A549 (cell line): Measurements from ENCODE around the gene CDC42BPB. TPM values are rescaled to one million over a fixed set of nuclear protein-coding genes. Genes with fewer than 3 reads are reported as not detected.

Experiments used
- ATAC-seq, 2 experiments: fragments of 200-7000 bp in 1 of 2; fragments of >200 bp in 1 of 2; cut with Nextera tagmentation in 1 of 2; cut with Tn5 transposase in 1 of 2; 3 replicates each; pipeline versions ENCODE4 v1.8.0 to v1.9.1; 2018 to 2020; ENCODE audit warnings: mild to moderate bottlenecking in 1 of 2, moderate library complexity in 1 of 2
- CTCF ChIA-PET: fragments of 300-600 bp; sonication (Branson Sonifier 250); formaldehyde crosslinking; extraction: SDS; loops from one replicate; lab custom pipeline; 2021; ENCODE audit warnings: antibody characterized with exemption, inconsistent platforms; lab: Yijun Ruan, JAX
- POLR2A ChIA-PET: fragments of 350-600 bp; formaldehyde crosslinking; extraction: SDS; loops from one replicate; lab custom pipeline; 2021; ENCODE audit warnings: antibody characterized with exemption, inconsistent platforms; lab: Yijun Ruan, JAX
- DNase-seq, 2 experiments: peaks; one replicate each; pipeline versions ENCODE4 v3.0.0 to v3.0.0-alpha.2; 2011 to 2016; ENCODE audit warnings: low read depth in 1 of 2, low spot score in 1 of 2
- FAIRE-seq: peaks from 2 replicates; lab custom pipeline; 2011; peaks lifted over from hg19 to GRCh38; lab: Jason Lieb, UNC
- H3K27ac ChIP-seq, 2 experiments: fragments of >200 bp; sonication (Bioruptor Twin); formaldehyde crosslinking; 3 replicates each; pipeline ENCODE4 v1.5.1; 2016 to 2017
- H3K4me1 ChIP-seq: fragments of >200 bp; sonication (Bioruptor Twin); formaldehyde crosslinking; 3 replicates; pipeline ENCODE4 v1.6.1; 2016
- H3K4me2 ChIP-seq: fragments of >200 bp; sonication (Bioruptor Twin); formaldehyde crosslinking; 3 replicates; pipeline ENCODE4 v1.6.1; 2016
- H3K4me3 ChIP-seq: fragments of >200 bp; sonication (Bioruptor Twin); formaldehyde crosslinking; 3 replicates; pipeline ENCODE4 v1.5.1; 2016
- H3K9me3 ChIP-seq: fragments of >200 bp; sonication (Bioruptor Twin); formaldehyde crosslinking; 3 replicates; pipeline ENCODE4 v1.6.1; 2016
- BHLHE40 ChIP-seq: IDR thresholded peaks from 2 replicates; pipeline ENCODE4 v1.6.1; 2012; ENCODE audit warnings: low read depth, low read length, inconsistent platforms
- CBX2 ChIP-seq: fragments of 200-600 bp; sonication (generic); IDR thresholded peaks from 2 replicates; pipeline ENCODE4 v1.6.1; 2016; ENCODE audit warnings: low read depth, mild to moderate bottlenecking, borderline replicate concordance
- EHF ChIP-seq: fragments of 250-450 bp; sonication (Bioruptor Pico); IDR thresholded peaks from 2 replicates; pipeline ENCODE4 v1.5.0; 2020; ENCODE audit warnings: mild to moderate bottlenecking
- FOSB ChIP-seq: fragments of 250-450 bp; sonication (Bioruptor Pico); IDR thresholded peaks from 2 replicates; pipeline ENCODE4 v1.5.0; 2020; ENCODE audit warnings: mild to moderate bottlenecking, moderate library complexity
- FOXS1 ChIP-seq: fragments of 250-450 bp; sonication (Bioruptor Pico); IDR thresholded peaks from 2 replicates; pipeline ENCODE4 v1.5.0; 2020; ENCODE audit warnings: mild to moderate bottlenecking, moderate library complexity
- GATA3 ChIP-seq: IDR thresholded peaks from 2 replicates; pipeline ENCODE4 v1.6.1; 2012; ENCODE audit warnings: borderline replicate concordance
- HEYL ChIP-seq: fragments of 250-450 bp; sonication (Bioruptor Pico); IDR thresholded peaks from 2 replicates; pipeline ENCODE4 v1.8.0; 2021; ENCODE audit warnings: mild to moderate bottlenecking, moderate library complexity
- HMGXB4 ChIP-seq: fragments of 250-450 bp; sonication (Bioruptor Pico); IDR thresholded peaks from 2 replicates; pipeline ENCODE4 v1.5.0; 2021; ENCODE audit warnings: mild to moderate bottlenecking, moderate library complexity, borderline replicate concordance
- MYC ChIP-seq: IDR thresholded peaks from 2 replicates; pipeline ENCODE4 v1.6.1; 2012; ENCODE audit warnings: mild to moderate bottlenecking, inconsistent platforms, low read length, improper control_type of control experiment, borderline replicate concordance
- NPAS2 ChIP-seq: fragments of 250-450 bp; sonication (Bioruptor Pico); IDR thresholded peaks from 2 replicates; pipeline ENCODE4 v1.8.0; 2022; ENCODE audit warnings: mild to moderate bottlenecking, moderate library complexity, borderline replicate concordance
- PHF8 ChIP-seq: fragments of 200-600 bp; sonication (generic); IDR thresholded peaks from 2 replicates; pipeline ENCODE4 v1.6.1; 2016; ENCODE audit warnings: low read depth, mild to moderate bottlenecking, antibody characterized with exemption, moderate library complexity, borderline replicate concordance
- POLR2AphosphoS2 ChIP-seq: conservative IDR thresholded peaks from 2 replicates; pipeline ENCODE4 v1.6.1; 2012; ENCODE audit warnings: low read length, improper control_type of control experiment, inconsistent platforms
- RCOR1 ChIP-seq: fragments of 150-350 bp; IDR thresholded peaks from 2 replicates; pipeline ENCODE4 v1.6.1; 2014; ENCODE audit warnings: antibody characterized with exemption, low read length, low read depth
- SREBF2 ChIP-seq: fragments of 450-650 bp; IDR thresholded peaks from 2 replicates; pipeline ENCODE4 v1.6.1; 2014; ENCODE audit warnings: mild to moderate bottlenecking, moderate library complexity
- TP53 ChIP-seq: fragments of 250-450 bp; sonication (Bioruptor Pico); IDR thresholded peaks from 2 replicates; pipeline ENCODE4 v1.5.0; 2021; ENCODE audit warnings: mild to moderate bottlenecking, moderate library complexity
- ZC3H11A ChIP-seq: fragments of 450-650 bp; IDR thresholded peaks from 2 replicates; pipeline ENCODE4 v1.6.1; 2014; ENCODE audit warnings: antibody characterized with exemption, mild to moderate bottlenecking
- ZFP36 ChIP-seq: fragments of 450-650 bp; IDR thresholded peaks from 2 replicates; pipeline ENCODE4 v1.6.1; 2014; ENCODE audit warnings: borderline replicate concordance; ENCODE audit not compliant: partially characterized antibody
- ZSCAN20 ChIP-seq: fragments of 250-450 bp; sonication (Bioruptor Pico); IDR thresholded peaks from 2 replicates; pipeline ENCODE4 v1.8.0; 2022; ENCODE audit warnings: mild to moderate bottlenecking, moderate library complexity
- WGBS: methylation state at CpG from one replicate; pipeline ENCODE4 v1.1.6; 2017; ENCODE audit errors: missing lambda C conversion rate; 5-methylcytosine and 5-hydroxymethylcytosine counted together
- polyA plus RNA-seq, 4 experiments: library from polyadenylated mRNA; depleted of rRNA in 3 of 4; stranded (reverse); fragments of >200 nt; fragmentation: RNase III in 1 of 4; extraction: RNeasy Plus Mini Kit Qiagen cat#74134 plus additional on column Dnase treatment in 1 of 4; gene quantifications; 2 replicates in 3 of 4; 3 replicates in 1 of 4; pipeline ENCODE4 v1.2.3, GENCODE V29; 2011 to 2017
- TF ChIP-seq, protein P1 (sequence below): fragments of >200 bp; sonication (Bioruptor Twin); formaldehyde crosslinking; IDR thresholded peaks from 3 replicates; pipeline ENCODE4 v1.5.1; 2016

CDC42BPB gene
- polyA plus RNA-seq, 2 of the 4 experiments (the other 2 are of a cell fraction), result 56.4 to 57.1 TPM

- 94% methylated on average over 29 of the region's 29 CpGs for WGBS
- no peak overlapping the region for H3K4me2 ChIP-seq
- ATAC-seq (no peak), FAIRE-seq (no peak)
- TF ChIP-seq BHLHE40 (no peak), HMGXB4 (CRISPR knock-in tag) (no peak), GATA3 (no peak), CBX2 (no peak), POLR2AphosphoS2 (no peak), FOXS1 (no peak), ZC3H11A (no peak), TP53 (CRISPR knock-in tag) (no peak), EHF (CRISPR knock-in tag) (no peak), ZSCAN20 (CRISPR knock-in tag) (no peak), SREBF2 (no peak), NPAS2 (CRISPR knock-in tag) (no peak), MYC (no peak), RCOR1 (no peak), HEYL (CRISPR knock-in tag) (no peak), ZFP36 (no peak), FOSB (CRISPR knock-in tag) (no peak), PHF8 (no peak)
- TF ChIP-seq, protein P1, sequence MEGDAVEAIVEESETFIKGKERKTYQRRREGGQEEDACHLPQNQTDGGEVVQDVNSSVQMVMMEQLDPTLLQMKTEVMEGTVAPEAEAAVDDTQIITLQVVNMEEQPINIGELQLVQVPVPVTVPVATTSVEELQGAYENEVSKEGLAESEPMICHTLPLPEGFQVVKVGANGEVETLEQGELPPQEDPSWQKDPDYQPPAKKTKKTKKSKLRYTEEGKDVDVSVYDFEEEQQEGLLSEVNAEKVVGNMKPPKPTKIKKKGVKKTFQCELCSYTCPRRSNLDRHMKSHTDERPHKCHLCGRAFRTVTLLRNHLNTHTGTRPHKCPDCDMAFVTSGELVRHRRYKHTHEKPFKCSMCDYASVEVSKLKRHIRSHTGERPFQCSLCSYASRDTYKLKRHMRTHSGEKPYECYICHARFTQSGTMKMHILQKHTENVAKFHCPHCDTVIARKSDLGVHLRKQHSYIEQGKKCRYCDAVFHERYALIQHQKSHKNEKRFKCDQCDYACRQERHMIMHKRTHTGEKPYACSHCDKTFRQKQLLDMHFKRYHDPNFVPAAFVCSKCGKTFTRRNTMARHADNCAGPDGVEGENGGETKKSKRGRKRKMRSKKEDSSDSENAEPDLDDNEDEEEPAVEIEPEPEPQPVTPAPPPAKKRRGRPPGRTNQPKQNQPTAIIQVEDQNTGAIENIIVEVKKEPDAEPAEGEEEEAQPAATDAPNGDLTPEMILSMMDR, result no peak
- TF ChIP-seq, all 56 proteins: peak for 0
- CTCF ChIA-PET, result interaction anchor here (0.6 to 1.5 kb wide), 6 partner anchors 10 to 209 kb away, joined by 3 to 5 read pairs (median 3); no protein-coding TSS in a partner anchor
- Histone ChIP-seq H3K9me3 (no peaks in the 10 kb centered on the region), H3K4me1 (no peaks in the 10 kb centered on the region), H3K4me3 (no peak overlapping the region), H3K27ac (no peak overlapping the region)
- POLR2A ChIA-PET, result no interaction called here
- no peak for DNase-seq
These were observed 154.0 kb downstream of the CDC42BPB start for GRCh38 chr14:102903248-102903888.

DNA sequence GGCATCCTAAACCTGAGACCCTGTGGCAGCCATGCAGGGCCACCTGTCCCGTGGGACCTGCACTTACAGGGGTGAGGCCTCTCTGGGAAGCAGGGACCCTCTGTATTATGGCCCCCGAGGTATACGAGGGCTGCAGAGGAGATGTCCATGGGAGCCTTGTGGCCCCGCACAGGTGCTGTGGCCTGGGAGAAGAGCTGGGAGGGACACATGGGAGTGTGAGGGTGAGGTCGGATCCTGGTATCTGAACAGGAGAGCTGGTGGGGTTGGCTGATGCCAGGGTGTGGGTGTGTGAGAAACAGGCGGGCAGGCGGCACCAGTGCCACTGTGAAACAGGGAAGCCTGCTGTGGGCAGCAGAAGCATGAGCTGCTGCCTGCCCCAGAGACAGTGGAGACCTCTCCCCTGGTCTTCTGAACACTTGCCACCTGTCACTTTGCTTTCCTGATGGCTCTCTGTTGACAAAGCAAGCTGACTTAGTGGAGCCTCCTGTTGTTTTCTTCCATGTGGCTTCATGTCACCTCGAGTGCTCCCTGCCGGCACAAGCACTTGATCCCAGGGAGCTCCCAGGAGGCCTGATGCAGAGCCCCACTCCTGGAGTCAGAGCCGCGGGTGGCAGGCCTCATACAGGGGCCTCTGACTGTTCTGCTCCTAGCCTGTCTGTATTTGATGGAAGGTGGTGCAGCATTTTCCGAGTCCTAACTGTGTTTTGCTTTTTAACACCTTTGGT, 154.7 kb downstream of the CDC42BPB start:
- Histone ChIP-seq H3K9me3 (no peaks in the 10 kb centered on the region), H3K27ac (no peak overlapping the region), H3K4me3 (no peak overlapping the region), H3K4me2 (no peak overlapping the region), H3K4me1 (no peaks in the 10 kb centered on the region)
- FAIRE-seq, result no peak
- ATAC-seq, result no peak
- ChIA-PET POLR2A (no interaction called here), CTCF (interaction anchor here (0.7 to 1.5 kb wide), 4 partner anchors 11 to 209 kb away, joined by 3 to 5 read pairs (median 4); no protein-coding TSS in a partner anchor)
- no peak for DNase-seq
- no peak for TF ChIP-seq MYC
- 87% methylated on average over 12 of the region's 12 CpGs for WGBS
